Hepatocyte (in vitro differentiated cells): Measurements from ENCODE around the gene SERPINF2.

Experiments
- CTCF ChIP-seq: fragments of 200-600 bp; sonication (generic); IDR thresholded peaks from 2 replicates; pipeline ENCODE4 v1.5.1; 2016; ENCODE audit warnings: antibody characterized with exemption, mild to moderate bottlenecking; ENCODE audit not compliant: poor library complexity
- EZH2 ChIP-seq: fragments of 200-600 bp; sonication (generic); IDR thresholded peaks from 2 replicates; pipeline ENCODE4 v1.6.1; 2016; ENCODE audit warnings: antibody characterized with exemption, mild to moderate bottlenecking, borderline replicate concordance
- EZH2phosphoT487 ChIP-seq: fragments of 200-600 bp; sonication (generic); IDR thresholded peaks from one replicate; pipeline ENCODE4 v1.6.1; 2018; ENCODE audit warnings: antibody characterized with exemption, mild to moderate bottlenecking, low read depth, moderate library complexity; ENCODE audit not compliant: unreplicated experiment, severe bottlenecking

- TF ChIP-seq CTCF (no peak), EZH2 (no peak), EZH2phosphoT487 (no peak)
Measured at GRCh38 chr17:1711804-1712203, 30.9 kb upstream of the SERPINF2 start.
